ENCODE results near the gene GPC5.
"Not testable (repeated sequence)": the region's sequence is repeated elsewhere in the genome, so short reads cannot be mapped to it uniquely, and the experiment has no call there.

Gene GPC5

DNA sequence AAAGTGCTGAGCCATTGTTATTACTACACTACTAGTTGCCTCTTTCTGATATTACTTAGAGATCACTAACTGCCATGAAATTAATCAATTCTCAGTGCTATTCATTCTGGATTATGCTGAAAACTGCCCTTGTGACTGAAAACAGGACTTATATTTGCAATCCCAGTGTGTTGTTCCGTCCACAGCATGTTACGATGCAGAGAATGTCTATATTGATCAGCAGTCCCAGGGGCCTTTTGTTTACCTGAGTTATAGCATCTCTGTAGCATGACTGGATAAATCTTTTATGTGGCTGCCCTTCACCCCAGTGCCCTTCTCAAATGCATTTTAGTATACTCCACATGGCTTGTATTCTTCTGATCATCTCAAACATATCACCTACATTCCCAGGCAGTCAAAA lies 251.0 kb downstream of the GPC5 start:
- no peak for DNase-seq (ENCODE audit: low spot score)

DNA sequence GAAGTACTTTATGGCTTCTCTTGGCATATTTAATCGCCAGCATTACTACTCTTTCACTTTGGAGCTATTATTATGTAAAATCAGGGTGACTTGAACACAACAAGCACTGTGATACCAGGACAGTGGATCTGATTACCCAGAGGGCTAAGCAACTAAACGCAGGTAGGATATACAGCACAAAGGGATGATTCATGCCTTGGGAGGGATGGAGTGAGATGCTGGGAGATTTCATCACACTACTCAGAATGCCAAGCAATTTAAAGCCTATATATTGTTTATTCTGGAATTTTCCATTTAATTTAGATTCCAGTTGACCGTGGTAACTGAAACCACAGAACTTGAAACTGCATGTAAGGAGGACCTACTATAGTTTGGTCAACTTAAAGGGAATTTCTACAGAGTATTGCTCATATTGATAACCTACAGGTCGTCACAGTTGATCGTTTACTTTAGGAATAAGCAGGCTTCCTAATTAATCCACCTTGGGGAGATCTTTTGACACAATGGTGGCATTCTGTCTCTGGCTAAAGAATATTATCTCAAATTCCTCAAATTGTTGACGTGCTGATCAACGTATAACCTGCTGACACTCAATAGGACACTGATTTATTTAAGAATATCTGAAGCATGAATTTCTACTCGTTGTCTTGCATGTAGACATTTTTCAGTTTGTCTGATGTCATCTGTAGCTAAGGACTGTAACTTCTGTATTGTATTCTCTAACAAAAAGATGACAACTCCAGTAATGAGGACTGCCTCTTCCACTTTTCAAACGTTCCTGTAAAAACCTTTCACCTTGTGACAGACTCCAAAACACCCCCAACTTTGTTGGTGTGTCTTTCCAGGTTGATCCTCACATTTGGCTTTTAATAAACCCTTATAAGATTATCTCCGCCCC lies 254.2 kb downstream of the GPC5 start:
- no peak for DNase-seq (ENCODE audit: low spot score)

DNA sequence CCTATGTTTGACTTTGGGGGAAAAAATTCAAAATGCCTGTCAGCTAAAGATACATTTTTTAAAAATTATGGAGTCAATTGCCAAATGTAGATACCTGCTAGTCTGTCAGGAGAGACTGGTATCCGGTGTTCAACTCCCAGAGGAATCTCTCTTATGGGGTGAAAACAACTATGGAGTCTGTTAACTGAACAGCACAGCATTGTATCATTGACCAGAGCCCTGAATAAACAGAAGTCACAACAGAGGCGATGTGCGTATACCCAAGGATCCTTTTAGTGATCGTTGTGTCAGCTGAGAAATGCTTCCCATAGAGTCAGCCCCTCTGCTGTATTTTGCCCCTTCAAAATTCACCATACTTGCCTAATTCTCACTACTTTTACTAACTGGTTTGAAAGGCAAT lies 257.3 kb downstream of the GPC5 start:
- no peak for DNase-seq (ENCODE audit: low spot score)

DNA sequence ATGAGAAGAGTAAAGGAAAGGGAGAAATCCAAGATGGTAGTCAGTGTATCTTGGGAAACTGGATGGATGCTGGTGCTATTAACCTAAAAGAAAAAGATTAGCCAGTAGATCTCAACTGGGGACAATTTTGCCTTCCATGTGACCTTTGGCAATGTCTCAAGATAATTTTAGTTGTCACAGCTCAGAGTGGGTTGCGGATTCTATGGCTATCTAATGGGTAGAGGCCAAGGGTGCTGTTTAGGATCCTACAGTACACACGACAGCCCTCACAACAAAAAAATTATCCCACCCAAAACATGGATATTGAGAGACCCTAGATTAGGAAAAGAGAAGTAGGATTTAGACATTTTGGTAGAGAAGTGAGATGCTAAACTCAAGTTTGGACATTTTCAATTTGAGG lies 258.9 kb downstream of the GPC5 start:
- DNase-seq (ENCODE audit: low spot score) = no peak

DNA sequence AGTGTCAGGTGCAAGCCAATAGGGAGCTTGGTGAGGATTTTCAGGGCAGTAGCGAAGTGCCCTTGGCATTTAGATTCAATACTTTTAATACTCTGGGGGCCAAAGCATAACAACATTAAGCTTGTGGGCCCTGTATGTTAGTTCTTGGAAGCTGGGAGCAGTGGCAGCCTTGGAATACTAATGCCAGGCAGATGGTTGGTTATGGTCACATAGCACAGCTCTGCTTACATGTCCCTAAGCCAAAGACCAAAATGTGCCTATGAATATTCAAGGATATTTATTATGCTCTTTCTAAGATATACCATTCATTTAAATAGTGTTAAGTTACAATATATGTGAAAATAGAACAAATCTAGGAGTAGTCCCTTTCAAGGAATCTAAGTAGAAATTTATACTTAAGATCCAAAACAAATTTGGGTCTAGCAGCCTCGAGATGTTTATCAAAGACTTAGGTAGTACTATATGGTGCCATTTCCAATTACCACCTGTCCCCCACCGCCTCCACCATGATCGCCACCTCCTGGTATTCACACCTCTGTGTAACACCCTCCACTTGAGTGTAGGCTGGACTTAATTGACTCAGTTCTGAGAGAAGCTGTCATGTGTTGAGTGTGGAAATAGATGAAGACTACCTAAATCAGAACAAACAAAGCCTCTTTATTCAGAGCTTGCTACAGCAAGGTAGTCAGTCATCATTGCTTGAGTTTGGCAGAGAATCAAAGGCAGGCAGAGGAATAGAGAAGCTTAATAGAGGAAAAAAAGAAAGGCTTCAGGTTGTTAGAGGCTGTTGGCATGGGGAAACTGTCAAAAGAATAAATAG lies 261.0 kb downstream of the GPC5 start:
- no peak for DNase-seq (ENCODE audit: low spot score)

DNA sequence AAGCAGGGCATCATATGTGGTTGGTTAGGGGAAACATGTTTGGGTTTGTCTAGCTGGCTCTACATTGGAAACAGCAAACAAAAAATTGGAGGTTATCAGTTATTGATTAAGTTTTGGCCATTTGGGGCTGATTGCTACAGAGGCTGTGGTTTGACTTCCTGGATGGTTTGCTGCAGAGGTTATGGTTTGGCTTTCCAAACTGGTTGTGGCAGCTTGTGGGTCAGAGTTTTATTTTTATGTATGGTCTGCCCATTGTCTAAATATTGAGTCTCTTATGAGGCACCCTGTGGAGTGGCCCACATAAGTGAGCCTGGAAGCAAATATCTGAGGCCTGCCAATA lies 261.6 kb downstream of the GPC5 start:
- DNase-seq (ENCODE audit: low spot score) = no peak

DNA sequence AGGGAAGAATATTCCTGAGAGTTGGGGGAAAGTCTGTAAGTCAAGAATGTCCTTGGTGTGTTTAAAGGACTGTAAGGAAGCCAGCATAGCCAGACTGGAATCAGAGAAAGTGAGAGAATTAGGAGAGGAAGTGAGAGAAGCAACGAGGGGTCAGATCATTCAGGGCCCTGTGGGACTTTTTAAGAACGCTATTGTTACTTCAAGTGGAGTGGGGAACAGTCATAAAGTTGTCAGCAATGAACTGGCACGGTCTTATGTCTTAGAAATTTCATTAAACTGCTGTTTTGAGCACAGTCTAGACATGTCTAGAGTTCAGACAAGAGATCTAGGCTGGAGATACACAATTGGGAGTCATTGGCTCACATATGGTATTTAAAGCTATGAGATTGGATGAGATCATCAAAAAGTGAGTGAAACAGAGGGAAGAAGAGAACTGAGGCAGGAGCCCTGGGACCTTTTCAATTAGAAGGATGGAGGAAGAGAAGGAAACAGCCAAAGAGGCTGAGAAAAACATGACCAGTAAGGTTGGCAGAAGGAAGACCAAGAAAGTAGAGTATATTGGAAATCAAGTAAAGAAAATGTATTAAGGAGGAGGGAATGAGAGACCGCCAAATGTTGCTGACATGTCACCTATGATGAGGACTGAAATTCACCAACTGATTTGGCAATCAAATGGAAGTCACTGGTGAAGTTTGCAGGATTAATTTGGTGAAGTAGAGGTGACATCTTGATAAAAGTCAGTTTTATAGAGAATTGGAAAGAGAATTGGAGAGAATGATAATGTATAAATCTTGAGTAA lies 263.5 kb downstream of the GPC5 start:
- DNase-seq (ENCODE audit: low spot score) = no peak

DNA sequence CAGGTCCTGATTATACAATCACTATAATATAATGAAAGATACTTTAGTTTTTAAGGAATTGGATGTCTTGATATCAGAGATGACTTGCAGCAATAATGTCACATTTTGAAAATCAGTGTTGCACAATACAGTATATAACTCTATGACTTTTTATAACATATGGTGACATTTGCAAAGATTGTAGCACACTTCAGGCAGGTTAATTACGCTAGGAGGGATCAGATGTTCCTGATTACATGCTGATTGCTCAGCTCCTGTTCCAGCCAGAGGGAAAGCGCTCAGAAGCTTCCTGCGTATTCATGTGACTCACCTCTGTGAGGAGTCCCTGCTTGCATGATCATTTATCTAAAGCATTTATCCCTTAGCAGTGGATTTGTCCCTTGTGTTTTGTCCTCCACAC lies 265.6 kb downstream of the GPC5 start:
- no peak for DNase-seq (ENCODE audit: low spot score)

DNA sequence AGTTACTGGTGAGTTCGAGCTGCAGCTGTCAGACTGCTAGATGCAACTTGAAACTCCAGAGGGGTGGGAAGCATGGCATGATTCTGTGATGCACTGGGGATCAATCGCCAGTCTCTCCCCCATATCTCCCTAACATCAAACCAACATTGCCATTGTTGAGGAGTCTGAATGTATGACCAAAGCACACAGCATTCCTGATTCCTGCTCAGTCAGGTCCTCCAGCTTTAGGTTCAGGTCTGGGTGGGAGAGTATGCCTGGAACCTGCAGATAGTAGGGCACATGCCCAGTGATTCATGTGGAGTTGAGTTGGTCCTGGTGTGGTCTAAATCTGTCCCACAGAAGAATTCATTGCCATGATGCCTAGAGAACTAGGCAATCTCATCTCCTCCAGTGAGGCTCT lies 269.1 kb downstream of the GPC5 start:
- DNase-seq (ENCODE audit: low spot score) = no peak

DNA sequence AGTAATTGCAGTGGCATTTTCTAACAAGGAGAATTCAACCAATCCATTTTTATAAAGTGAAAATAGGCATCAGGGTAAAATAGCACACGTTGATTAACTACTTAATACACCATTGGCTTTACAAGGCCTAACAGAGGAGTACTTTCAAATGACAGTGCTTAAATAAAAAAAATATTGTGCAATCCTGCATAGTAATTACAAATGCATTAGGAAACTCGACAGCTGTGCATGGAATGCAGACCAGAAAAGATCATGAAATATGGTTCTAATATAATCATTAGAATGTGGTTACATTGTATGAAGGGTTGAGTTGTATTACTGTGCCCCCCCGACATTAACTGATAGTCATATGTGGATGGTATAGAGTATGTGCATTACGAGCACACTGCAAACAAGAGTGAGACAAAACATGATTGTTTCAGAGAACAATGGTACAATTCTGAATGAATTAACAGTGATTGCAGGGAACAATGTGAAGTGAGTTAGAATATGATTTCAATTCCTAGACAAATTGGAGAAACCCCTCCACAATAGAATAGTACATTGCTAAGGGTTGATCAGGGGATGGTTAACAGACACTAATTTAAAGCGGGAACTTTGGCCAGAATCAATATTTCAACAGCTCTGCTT lies 270.6 kb downstream of the GPC5 start:
- DNase-seq (ENCODE audit: low spot score) = no peak

DNA sequence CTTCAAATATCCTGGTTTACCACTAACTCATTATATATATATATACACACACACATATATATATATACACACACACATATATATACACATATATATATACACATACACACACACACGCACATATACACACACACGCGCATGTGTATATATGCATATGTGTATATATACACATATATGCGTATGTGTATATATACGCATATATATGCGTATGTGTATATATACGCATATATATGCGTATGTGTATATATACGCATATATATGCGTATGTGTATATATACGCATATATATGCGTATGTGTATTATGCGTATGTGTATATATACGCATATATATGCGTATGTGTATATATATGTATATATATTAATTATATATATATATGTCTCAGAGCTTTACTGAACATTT lies 275.9 kb downstream of the GPC5 start:
- not testable (repeated sequence) for DNase-seq (ENCODE audit: low spot score)

DNA sequence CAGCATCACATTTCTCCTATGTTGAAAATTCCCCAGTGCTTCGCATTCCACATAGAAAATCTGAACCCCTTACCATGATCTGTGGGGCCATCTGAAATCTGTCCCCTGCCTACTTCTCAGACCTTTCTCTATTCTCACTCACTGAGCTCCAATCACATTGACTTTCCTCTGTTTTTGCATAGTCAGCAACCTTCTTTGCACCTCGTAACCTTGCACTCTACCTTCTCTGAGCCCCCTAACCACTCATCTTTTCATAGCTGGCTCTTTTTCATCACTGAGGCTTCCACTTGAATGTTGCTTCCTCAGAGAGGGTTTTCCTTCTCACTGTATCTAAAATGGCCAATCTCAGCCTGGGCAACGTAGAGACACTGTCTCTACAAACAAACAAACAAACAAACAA lies 286.3 kb downstream of the GPC5 start:
- DNase-seq (ENCODE audit: low spot score) = no peak

DNA sequence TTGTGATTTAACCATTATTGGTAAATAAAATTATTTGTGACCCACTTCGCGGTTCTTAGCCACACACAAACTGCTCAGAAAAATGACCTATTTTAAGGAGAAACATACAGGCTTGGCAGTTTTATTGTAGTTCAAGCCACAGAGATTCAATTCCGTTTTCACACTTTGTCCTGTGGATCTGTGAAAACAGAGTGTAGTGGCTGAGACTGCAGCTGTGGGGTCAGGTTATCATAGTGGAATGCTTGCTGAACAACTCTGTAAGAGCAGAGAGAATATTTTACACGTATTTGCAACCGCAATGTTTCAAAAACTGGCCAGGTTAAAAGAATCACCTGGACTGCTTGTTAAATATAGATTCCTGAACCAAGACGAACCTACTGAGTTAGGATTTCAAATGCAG lies 292.5 kb downstream of the GPC5 start:
- no peak for DNase-seq (ENCODE audit: low spot score)

DNA sequence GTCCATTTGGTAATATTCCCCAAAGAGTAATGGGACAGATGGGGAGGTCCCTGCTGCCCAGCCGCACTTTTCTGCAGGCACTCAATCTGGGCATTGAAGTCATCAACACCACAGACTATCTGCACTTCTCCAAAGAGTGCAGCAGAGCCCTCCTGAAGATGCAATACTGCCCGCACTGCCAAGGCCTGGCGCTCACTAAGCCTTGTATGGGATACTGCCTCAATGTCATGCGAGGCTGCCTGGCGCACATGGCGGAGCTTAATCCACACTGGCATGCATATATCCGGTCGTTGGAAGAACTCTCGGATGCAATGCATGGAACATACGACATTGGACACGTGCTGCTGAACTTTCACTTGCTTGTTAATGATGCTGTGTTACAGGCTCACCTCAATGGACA lies 295.0 kb downstream of the GPC5 start:
- DNase-seq (ENCODE audit: low spot score) = no peak

DNA sequence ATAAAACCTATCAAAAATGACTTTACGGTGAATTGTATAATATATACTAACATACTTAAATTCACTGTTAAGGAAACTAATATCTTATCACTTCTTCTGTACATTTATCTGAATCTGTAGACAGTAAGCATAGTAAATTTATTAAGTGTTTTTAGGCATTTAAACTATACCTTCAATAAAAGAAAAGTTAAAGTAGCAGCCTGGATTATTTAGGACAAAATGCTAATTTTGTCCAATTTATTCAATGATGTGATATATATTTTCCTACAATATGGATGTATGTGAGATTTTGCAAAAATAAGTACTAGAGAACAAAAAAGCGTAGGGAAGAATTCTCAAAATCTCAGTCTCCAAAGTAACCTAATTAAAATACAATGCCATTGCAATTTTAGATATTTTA lies 299.9 kb downstream of the GPC5 start:
- DNase-seq (ENCODE audit: low spot score) = no peak

DNA sequence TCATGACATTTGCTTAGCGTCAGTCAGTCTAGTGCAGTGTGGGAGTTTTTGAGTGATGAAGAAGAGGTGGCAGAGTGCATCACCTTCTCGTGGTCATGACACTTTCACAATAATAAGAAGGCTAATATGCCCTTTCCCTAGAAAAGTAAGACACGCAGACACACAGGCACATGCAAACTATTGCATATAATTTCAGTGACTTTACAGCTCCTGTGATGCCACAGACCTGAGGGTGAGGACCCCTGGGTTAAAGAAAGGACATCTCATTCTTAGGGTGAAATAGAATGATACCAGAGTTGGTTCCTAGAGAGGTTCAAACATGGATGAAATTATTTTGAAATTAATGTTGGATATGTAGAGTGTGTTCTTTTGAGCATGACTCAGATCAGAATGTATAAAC lies 300.3 kb downstream of the GPC5 start:
- no peak for DNase-seq (ENCODE audit: low spot score)

DNA sequence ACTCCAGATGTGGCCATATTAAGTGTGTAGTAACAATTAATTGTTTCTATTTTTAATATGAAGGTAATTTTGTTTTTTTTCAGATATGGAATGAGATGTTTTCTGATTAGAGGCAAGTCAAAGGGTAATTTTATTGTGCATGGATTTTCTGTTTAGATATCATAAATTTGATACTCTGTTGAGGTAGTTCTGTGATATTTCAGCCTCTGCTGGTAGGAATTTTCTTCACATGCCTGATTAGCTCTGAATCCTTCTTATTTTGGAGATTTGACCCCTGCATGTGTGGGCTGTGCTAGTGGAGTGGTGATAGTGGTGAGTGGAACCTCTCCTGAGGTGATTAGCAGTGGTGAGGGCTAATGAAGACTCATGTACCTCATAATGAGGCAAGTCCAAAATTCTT lies 301.4 kb downstream of the GPC5 start:
- DNase-seq (ENCODE audit: low spot score) = no peak

DNA sequence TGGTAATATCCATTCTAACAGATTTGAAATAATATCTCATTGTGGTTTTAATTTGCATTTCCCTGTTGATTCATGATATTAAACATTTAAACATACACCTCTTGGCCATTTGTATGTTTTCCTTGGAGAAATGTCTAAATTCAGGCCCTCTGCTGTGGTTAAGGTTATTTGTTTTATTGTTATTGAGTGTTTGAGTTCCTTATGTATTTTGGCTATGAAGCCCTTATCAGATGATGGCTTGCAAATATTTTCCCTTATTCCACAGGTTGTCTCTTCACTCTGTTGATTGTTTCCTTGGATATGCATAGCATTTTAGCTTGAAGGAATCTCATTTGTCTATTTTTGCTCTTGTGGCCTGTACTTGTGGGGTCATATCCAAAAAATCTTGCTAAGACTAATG lies 303.6 kb downstream of the GPC5 start:
- no peak for DNase-seq (ENCODE audit: low spot score)

DNA sequence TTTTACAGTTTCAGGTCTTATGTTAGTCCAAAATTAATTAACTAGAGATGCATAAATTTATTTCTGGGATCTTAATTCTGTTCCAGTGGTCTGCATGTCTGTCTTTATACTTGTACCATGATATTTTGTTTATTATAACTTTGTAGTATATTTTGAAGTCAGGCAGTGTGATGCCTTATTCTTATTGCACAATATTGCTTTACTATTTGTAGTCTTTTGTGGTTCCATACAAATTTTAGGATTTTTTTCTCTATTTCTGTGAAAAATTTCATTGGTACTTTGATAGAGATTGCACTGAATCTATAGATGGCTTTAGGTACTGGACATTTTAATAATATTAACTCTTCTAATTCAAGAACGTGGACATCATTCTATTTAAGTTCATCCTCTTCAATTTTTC lies 304.0 kb downstream of the GPC5 start:
- DNase-seq (ENCODE audit: low spot score) = no peak

DNA sequence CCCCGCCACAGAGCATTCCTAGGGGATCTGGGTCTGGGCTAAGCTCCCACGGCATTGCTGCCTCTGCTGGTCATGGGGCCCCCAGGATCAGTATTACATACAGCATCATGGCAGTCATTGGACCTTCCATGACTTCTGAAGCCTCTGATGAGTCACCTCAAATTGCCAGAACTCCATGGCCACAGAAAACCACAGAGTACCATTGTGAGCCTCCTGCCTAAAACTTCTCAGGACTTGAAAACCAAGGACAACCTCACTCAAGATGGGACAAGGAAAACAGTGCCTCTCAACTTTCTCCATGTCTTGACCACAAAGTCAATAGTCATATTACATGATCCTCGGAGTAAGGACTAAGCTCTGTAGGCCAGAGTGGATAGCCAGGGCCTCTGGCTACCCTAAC lies 306.0 kb downstream of the GPC5 start:
- DNase-seq (ENCODE audit: low spot score) = no peak

DNA sequence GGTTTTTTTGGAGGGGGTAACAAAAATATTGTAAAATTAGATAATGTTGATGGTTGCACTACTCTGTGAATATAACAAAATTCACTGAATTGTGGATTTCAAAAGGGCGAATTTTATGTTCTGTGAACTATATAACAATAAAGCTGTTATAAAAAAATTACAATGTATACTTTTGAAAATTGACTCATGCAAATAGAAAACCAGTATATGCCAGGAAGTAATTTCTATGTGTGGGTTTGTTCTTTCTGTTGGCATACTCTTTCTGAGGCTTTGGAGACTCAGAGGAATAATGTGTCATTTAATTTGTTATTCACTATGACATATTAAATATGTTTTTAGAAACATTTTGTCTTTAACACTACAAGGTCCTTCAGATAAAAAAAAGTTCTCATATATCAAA lies 310.1 kb downstream of the GPC5 start:
- no peak for DNase-seq (ENCODE audit: low spot score)

DNA sequence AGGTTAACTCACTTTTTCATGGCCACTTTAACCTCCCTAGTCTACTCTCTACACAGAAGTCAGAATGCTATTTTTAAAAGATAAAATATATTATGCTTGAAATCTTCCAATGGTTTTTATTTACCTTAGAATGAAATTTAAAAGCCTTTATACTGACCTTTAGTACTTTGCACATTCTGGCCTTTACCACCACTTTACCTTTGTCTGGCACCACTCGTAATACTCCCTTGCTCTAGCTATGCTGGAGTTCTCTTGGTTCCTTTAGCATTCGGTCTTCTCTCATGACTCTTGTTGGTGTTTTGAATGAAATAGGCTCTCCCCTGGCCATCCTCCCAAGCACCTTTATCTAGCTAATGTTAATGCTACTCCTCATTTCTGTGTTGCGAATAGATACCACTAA lies 310.8 kb downstream of the GPC5 start:
- no peak for DNase-seq (ENCODE audit: low spot score)
